Mucosa of stomach (tissue), 1 donor: ENCODE data around the gene GBX2.

Experiments used
- H3K27me3 ChIP-seq: one replicate; pipeline ENCODE4 v1.7.0; 2013; ENCODE audit warnings: mild to moderate bottlenecking, low read length; ENCODE audit not compliant: control insufficient read depth, insufficient read depth
- H3K36me3 ChIP-seq: one replicate; pipeline ENCODE4 v1.7.0; 2013; ENCODE audit warnings: low read length; ENCODE audit not compliant: control insufficient read depth, insufficient read depth
- H3K4me1 ChIP-seq: one replicate; pipeline ENCODE4 v1.7.0; 2013; ENCODE audit warnings: mild to moderate bottlenecking, low read length; ENCODE audit not compliant: control insufficient read depth, insufficient read depth
- H3K4me3 ChIP-seq: one replicate; pipeline ENCODE4 v1.7.0; 2013; ENCODE audit warnings: low read length
- H3K9ac ChIP-seq: one replicate; pipeline ENCODE4 v1.7.0; 2013; ENCODE audit warnings: mild to moderate bottlenecking, low read length, moderate library complexity
- H3K9me3 ChIP-seq: one replicate; pipeline ENCODE4 v1.7.0; 2013; ENCODE audit warnings: mild to moderate bottlenecking, low read length, moderate library complexity; ENCODE audit not compliant: control insufficient read depth
- donor health status: Pancreatic carcinoma.

GBX2 gene

GRCh38 chr2:236129935-236130334 lies 38.3 kb downstream of the GBX2 start:
- H3K4me1 ChIP-seq, result no peaks in the 10 kb centered on the region
- no peaks in the 10 kb centered on the region for H3K27me3 ChIP-seq
- no peak overlapping the region for H3K4me3 ChIP-seq
- H3K9ac ChIP-seq, result no peak overlapping the region
- no peaks in the 10 kb centered on the region for H3K36me3 ChIP-seq
- H3K9me3 ChIP-seq, result no peaks in the 10 kb centered on the region

GRCh38 chr2:236128321-236128720 lies 39.9 kb downstream of the GBX2 start:
- Histone ChIP-seq H3K27me3 (no peaks in the 10 kb centered on the region), H3K9ac (no peak overlapping the region), H3K4me1 (no peaks in the 10 kb centered on the region), H3K36me3 (no peaks in the 10 kb centered on the region), H3K9me3 (no peaks in the 10 kb centered on the region), H3K4me3 (no peak overlapping the region)

GRCh38 chr2:236127010-236127409 lies 41.2 kb downstream of the GBX2 start:
- Histone ChIP-seq H3K9me3 (no peaks in the 10 kb centered on the region), H3K4me1 (no peaks in the 10 kb centered on the region), H3K9ac (no peak overlapping the region), H3K4me3 (no peak overlapping the region), H3K27me3 (no peaks in the 10 kb centered on the region), H3K36me3 (no peaks in the 10 kb centered on the region)

- H3K4me3 ChIP-seq, result no peak overlapping the region
Observed at GRCh38 chr2:236125541-236125940, 42.6 kb downstream of the GBX2 start.

GRCh38 chr2:236124182-236124893 lies 43.8 kb downstream of the GBX2 start:
- no peak overlapping the region for H3K4me3 ChIP-seq
- no peaks in the 10 kb centered on the region for H3K27me3 ChIP-seq
- no peaks in the 10 kb centered on the region for H3K9me3 ChIP-seq
- no peaks in the 10 kb centered on the region for H3K36me3 ChIP-seq
- peaks cover 15% of the 10 kb centered on the region for H3K4me1 ChIP-seq
- H3K9ac ChIP-seq, result no peak overlapping the region

More at GRCh38 chr2:236125541-236125940, 42.6 kb downstream of the GBX2 start:
- no peak overlapping the region for H3K9ac ChIP-seq
- no peaks in the 10 kb centered on the region for H3K9me3 ChIP-seq
- H3K36me3 ChIP-seq, result no peaks in the 10 kb centered on the region
- no peaks in the 10 kb centered on the region for H3K27me3 ChIP-seq
- H3K4me1 ChIP-seq, result peaks cover 13% of the 10 kb centered on the region

GRCh38 chr2:236123716-236124115 lies 44.5 kb downstream of the GBX2 start:
- Histone ChIP-seq H3K4me1 (peaks cover 21% of the 10 kb centered on the region), H3K9me3 (no peaks in the 10 kb centered on the region), H3K4me3 (no peak overlapping the region), H3K36me3 (no peaks in the 10 kb centered on the region), H3K27me3 (no peaks in the 10 kb centered on the region), H3K9ac (no peak overlapping the region)

- H3K36me3 ChIP-seq, result no peaks in the 10 kb centered on the region
- peaks cover 36% of the 10 kb centered on the region for H3K4me1 ChIP-seq
- H3K9me3 ChIP-seq, result no peaks in the 10 kb centered on the region
- no peak overlapping the region for H3K9ac ChIP-seq
- no peak overlapping the region for H3K4me3 ChIP-seq
- no peaks in the 10 kb centered on the region for H3K27me3 ChIP-seq
Observed at GRCh38 chr2:236122236-236122635, 46.0 kb downstream of the GBX2 start.

- Histone ChIP-seq H3K4me3 (no peak overlapping the region), H3K36me3 (no peaks in the 10 kb centered on the region), H3K4me1 (peaks cover 37% of the 10 kb centered on the region), H3K9me3 (no peaks in the 10 kb centered on the region), H3K9ac (no peak overlapping the region), H3K27me3 (no peaks in the 10 kb centered on the region)
Observed at GRCh38 chr2:236121546-236121945, 46.6 kb downstream of the GBX2 start.

- Histone ChIP-seq H3K4me1 (peaks cover 37% of the 10 kb centered on the region), H3K9me3 (no peaks in the 10 kb centered on the region), H3K9ac (no peak overlapping the region), H3K4me3 (no peak overlapping the region), H3K27me3 (no peaks in the 10 kb centered on the region), H3K36me3 (no peaks in the 10 kb centered on the region)
Observed at GRCh38 chr2:236120829-236121228, 47.4 kb downstream of the GBX2 start.

- H3K27me3 ChIP-seq, result no peaks in the 10 kb centered on the region
- no peak overlapping the region for H3K9ac ChIP-seq
- peaks cover 37% of the 10 kb centered on the region for H3K4me1 ChIP-seq
- no peak overlapping the region for H3K4me3 ChIP-seq
- no peaks in the 10 kb centered on the region for H3K36me3 ChIP-seq
- no peaks in the 10 kb centered on the region for H3K9me3 ChIP-seq
Observed at GRCh38 chr2:236120141-236120601, 48.0 kb downstream of the GBX2 start.

GRCh38 chr2:236119476-236119875 lies 48.7 kb downstream of the GBX2 start:
- Histone ChIP-seq H3K27me3 (no peaks in the 10 kb centered on the region), H3K4me3 (no peak overlapping the region), H3K36me3 (no peaks in the 10 kb centered on the region), H3K4me1 (peaks cover 37% of the 10 kb centered on the region), H3K9me3 (no peaks in the 10 kb centered on the region), H3K9ac (no peak overlapping the region)

GRCh38 chr2:236119003-236119402 lies 49.2 kb downstream of the GBX2 start:
- Histone ChIP-seq H3K9ac (no peak overlapping the region), H3K4me3 (no peak overlapping the region), H3K27me3 (no peaks in the 10 kb centered on the region), H3K9me3 (no peaks in the 10 kb centered on the region), H3K36me3 (no peaks in the 10 kb centered on the region), H3K4me1 (peaks cover 37% of the 10 kb centered on the region)

- H3K4me3 ChIP-seq, result no peak overlapping the region
- no peak overlapping the region for H3K9ac ChIP-seq
- H3K36me3 ChIP-seq, result no peaks in the 10 kb centered on the region
- peaks cover 37% of the 10 kb centered on the region for H3K4me1 ChIP-seq
- no peaks in the 10 kb centered on the region for H3K27me3 ChIP-seq
- H3K9me3 ChIP-seq, result no peaks in the 10 kb centered on the region
Observed at GRCh38 chr2:236117861-236118269, 50.3 kb downstream of the GBX2 start.
